Osteocyte (in vitro differentiated cells): Measurements from ENCODE around the gene VSX2. TPM values are rescaled to one million over a fixed set of nuclear protein-coding genes. Genes with fewer than 3 reads are reported as not detected.

Experiments used
- DNase-seq: peaks from one replicate; pipeline ENCODE4 v3.0.0; 2021; ENCODE audit warnings: mixed read lengths; ENCODE audit not compliant: unreplicated experiment; ENCODE audit errors: extremely low spot score
- H3K27ac Mint-ChIP-seq: one replicate; pipeline ENCODE4 v1.8.0; 2021; ENCODE audit warnings: mild to moderate bottlenecking, mixed read lengths; ENCODE audit not compliant: unreplicated experiment
- H3K27me3 Mint-ChIP-seq: one replicate; pipeline ENCODE4 v1.8.0; 2021; ENCODE audit warnings: mixed read lengths; ENCODE audit not compliant: unreplicated experiment
- H3K36me3 Mint-ChIP-seq: one replicate; pipeline ENCODE4 v1.8.0; 2021; ENCODE audit warnings: mixed read lengths; ENCODE audit not compliant: unreplicated experiment
- H3K4me1 Mint-ChIP-seq: one replicate; pipeline ENCODE4 v1.8.0; 2021; ENCODE audit warnings: mixed read lengths; ENCODE audit not compliant: unreplicated experiment
- H3K4me3 Mint-ChIP-seq: one replicate; pipeline ENCODE4 v1.8.0; 2021; ENCODE audit warnings: mild to moderate bottlenecking, moderate library complexity, mixed read lengths; ENCODE audit not compliant: unreplicated experiment
- H3K9me3 Mint-ChIP-seq: one replicate; pipeline ENCODE4 v1.8.0; 2021; ENCODE audit warnings: mixed read lengths; ENCODE audit not compliant: unreplicated experiment
- CTCF ChIP-seq: fragments of 200-600 bp; sonication (generic); IDR thresholded peaks from 2 replicates; pipeline ENCODE4 v1.5.0; 2021; ENCODE audit warnings: antibody characterized with exemption, mild to moderate bottlenecking, moderate library complexity
- long read RNA-seq: library from polyadenylated mRNA; unstranded; transcript quantifications from one replicate; pipeline ENCODE4 v2.0.0, GENCODE V29; 2021
- total RNA-seq: library from RNA; stranded (reverse); gene quantifications from 2 replicates; pipeline ENCODE4 v1.2.1, GENCODE V29; 2021

The VSX2 gene
- total RNA-seq: not detected in 2 replicates
- long read RNA-seq: 0 reads

- Mint-ChIP-seq H3K4me3 (peak within 1 kb of the TSS; percentile 18), H3K27ac (no peak within 1 kb of the TSS), H3K36me3 (no peaks in the 10 kb centered on the region), H3K9me3 (no peaks in the 10 kb centered on the region), H3K4me1 (peaks cover 17% of the 10 kb centered on the region), H3K27me3 (peaks cover 85% of the 10 kb centered on the region)
- TF ChIP-seq CTCF: no peak
- DNase-seq: no peak
Measured at GRCh38 chr14:74238974-74239847, at the start of gene VSX2. TSS of gene VSX2 (plus strand) at chr14:74239449. CDS start at chr14:74239562, 113 bp downstream.

DNA sequence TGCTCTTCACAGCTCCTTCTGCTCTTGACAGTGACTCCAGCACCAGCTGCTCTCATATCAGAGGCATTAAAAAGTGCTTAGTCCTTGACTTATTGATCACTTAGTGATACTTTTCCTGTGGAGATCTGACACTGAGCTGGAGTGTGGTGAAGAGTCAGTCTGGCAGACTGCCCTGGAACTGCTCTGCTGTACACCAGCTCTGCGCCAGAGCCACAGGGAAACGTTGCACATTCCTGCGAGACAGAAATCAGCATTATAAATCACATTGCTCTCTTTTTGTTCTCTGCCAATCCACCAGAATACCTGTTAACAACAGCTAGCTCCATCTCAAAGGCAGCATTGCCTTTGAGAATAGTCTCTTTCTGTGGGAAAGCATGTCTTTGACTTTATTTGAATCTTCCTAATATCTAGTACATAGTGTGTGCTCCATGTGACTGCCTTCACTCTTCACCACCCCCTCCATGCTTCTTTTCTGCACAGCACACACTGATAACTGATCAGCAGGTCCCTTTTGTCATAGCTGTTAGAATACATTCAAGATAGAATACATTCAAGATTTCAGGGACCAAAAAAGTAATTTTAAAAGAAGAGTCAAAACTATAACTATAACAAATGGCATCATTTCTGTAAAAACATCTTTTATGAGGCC, 48.2 kb upstream of the VSX2 start:
- no peak for DNase-seq
- Mint-ChIP-seq H3K4me1 (peaks cover 3% of the 10 kb centered on the region), H3K4me3 (no peak overlapping the region), H3K27ac (no peak overlapping the region), H3K9me3 (no peaks in the 10 kb centered on the region), H3K27me3 (no peaks in the 10 kb centered on the region), H3K36me3 (no peaks in the 10 kb centered on the region)
- TF ChIP-seq CTCF: no peak

GRCh38 chr14:74194506-74195274, 44.6 kb upstream of the VSX2 start:
- H3K36me3 Mint-ChIP-seq: peaks cover 6% of the 10 kb centered on the region
- no peaks in the 10 kb centered on the region for H3K27me3 Mint-ChIP-seq
- H3K4me1 Mint-ChIP-seq: no peaks in the 10 kb centered on the region
- no peak overlapping the region for H3K27ac Mint-ChIP-seq
- no peak for DNase-seq
- no peaks in the 10 kb centered on the region for H3K9me3 Mint-ChIP-seq
- TF ChIP-seq CTCF: no peak
- H3K4me3 Mint-ChIP-seq: no peak overlapping the region

DNA sequence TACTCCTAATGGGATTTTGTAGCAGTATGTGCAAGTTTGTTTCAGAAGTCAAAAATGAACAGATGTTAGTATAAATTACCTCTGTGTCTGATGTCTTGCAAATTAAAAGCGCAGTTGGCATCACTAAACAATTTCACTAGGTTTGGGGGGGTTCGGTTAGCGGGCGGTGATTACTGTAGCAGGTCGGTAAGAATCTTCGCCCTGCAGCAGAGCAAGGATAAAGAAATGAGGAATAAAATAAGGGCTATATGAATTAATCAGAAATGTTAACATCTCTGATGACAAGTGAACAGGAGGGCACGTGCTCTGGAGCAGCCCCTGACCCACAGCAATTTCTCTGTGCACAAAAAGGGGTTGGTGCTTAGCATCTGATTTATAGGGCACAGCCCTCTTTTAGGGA, 43.6 kb upstream of the VSX2 start:
- Mint-ChIP-seq H3K27me3 (no peaks in the 10 kb centered on the region), H3K27ac (no peak overlapping the region), H3K4me1 (no peaks in the 10 kb centered on the region), H3K9me3 (no peaks in the 10 kb centered on the region), H3K36me3 (peaks cover 8% of the 10 kb centered on the region), H3K4me3 (no peak overlapping the region)
- no peak for TF ChIP-seq CTCF
- DNase-seq: no peak
